DND-41 (cell line): ENCODE measurements around the gene COG2.

Experiments used
- ATAC-seq: fragments of 200-7000 bp; cut with Tn5 transposase; 3 replicates; pipeline ENCODE4 v1.9.1; 2021; ENCODE audit warnings: low read depth; ENCODE audit not compliant: insufficient read depth
- DNase-seq: peaks from one replicate; pipeline ENCODE4 v3.0.0-alpha.2; 2020
- H2AFZ ChIP-seq: 2 replicates; pipeline ENCODE4 v1.6.0; 2012; ENCODE audit warnings: low read depth, low read length
- H3K27ac ChIP-seq: 2 replicates; pipeline ENCODE4 v1.5.1; 2012; ENCODE audit warnings: low read length, inconsistent platforms
- H3K27me3 ChIP-seq: fragments of 200-600 bp; sonication (generic); 2 replicates; pipeline ENCODE4 v1.6.0; 2012; ENCODE audit warnings: low read length, mild to moderate bottlenecking, inconsistent platforms; ENCODE audit not compliant: insufficient read depth, poor library complexity
- H3K36me3 ChIP-seq: 2 replicates; pipeline ENCODE4 v1.5.1; 2012; ENCODE audit warnings: low read length, inconsistent platforms; ENCODE audit not compliant: insufficient read depth
- H3K4me1 ChIP-seq: 2 replicates; pipeline ENCODE4 v1.5.1; 2012; ENCODE audit warnings: mild to moderate bottlenecking, low read length; ENCODE audit not compliant: insufficient read depth
- H3K4me2 ChIP-seq: 2 replicates; pipeline ENCODE4 v1.6.0; 2012; ENCODE audit warnings: mild to moderate bottlenecking, moderate library complexity, low read length, inconsistent platforms; ENCODE audit not compliant: insufficient read depth
- H3K4me3 ChIP-seq, 2 experiments: fragments of 200-600 bp in 1 of 2; shearing (Covaris generic) in 1 of 2; 2 replicates each; pipeline ENCODE4 v1.5.1; 2012 to 2016; ENCODE audit warnings: inconsistent platforms in 2 of 2, low read length in 2 of 2, mild to moderate bottlenecking in 2 of 2, low read depth in 1 of 2, moderate library complexity in 1 of 2
- H3K79me2 ChIP-seq: 2 replicates; pipeline ENCODE4 v1.6.0; 2012; ENCODE audit warnings: low read length, inconsistent platforms; ENCODE audit not compliant: insufficient read depth
- H3K9ac ChIP-seq: 2 replicates; pipeline ENCODE4 v1.6.0; 2012; ENCODE audit warnings: low read depth, mild to moderate bottlenecking, inconsistent platforms, low read length, moderate library complexity
- H3K9me3 ChIP-seq: 2 replicates; pipeline ENCODE4 v1.5.1; 2012; ENCODE audit warnings: low read length, moderate library complexity, mild to moderate bottlenecking, inconsistent platforms; ENCODE audit not compliant: insufficient read depth, severe bottlenecking
- H4K20me1 ChIP-seq: 2 replicates; pipeline ENCODE4 v1.6.0; 2012; ENCODE audit warnings: low read length; ENCODE audit not compliant: insufficient read depth
- CTCF ChIP-seq: IDR thresholded peaks from 2 replicates; pipeline ENCODE4 v1.5.1; 2012; ENCODE audit warnings: borderline replicate concordance, low read length, moderate library complexity, mild to moderate bottlenecking; ENCODE audit not compliant: poor library complexity, severe bottlenecking; ENCODE audit errors: extremely low read depth
- EZH2 ChIP-seq: IDR thresholded peaks from 3 replicates; pipeline ENCODE4 v1.6.1; 2012; ENCODE audit warnings: borderline replicate concordance, low read depth, mild to moderate bottlenecking, moderate library complexity, low read length, inconsistent platforms; ENCODE audit not compliant: severe bottlenecking

COG2 gene

DNA sequence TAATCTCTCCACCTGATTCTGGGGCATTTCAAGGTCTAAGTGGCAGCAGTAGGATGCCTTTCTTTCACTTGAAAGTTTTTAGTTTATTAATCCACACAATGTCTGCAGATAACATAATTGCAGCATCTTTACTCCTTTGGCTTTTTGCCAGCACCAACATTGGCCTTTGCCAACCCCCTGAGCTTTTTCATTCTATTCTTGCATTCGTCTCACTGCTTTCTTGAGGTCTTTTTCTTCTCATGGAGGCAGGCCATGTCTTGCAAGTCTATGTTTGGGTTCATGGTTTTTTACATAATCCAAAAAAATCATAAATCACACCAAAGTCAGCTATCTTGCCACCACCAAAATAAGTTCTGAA is 30.4 kb upstream of the COG2 start:
- no peak overlapping the region for H3K27ac ChIP-seq
- ATAC-seq (no peak), DNase-seq (no peak)
- H4K20me1 ChIP-seq = no peaks in the 10 kb centered on the region
- peaks cover 34% of the 10 kb centered on the region for H3K27me3 ChIP-seq
- no peaks in the 10 kb centered on the region for H3K4me1 ChIP-seq
- H3K9me3 ChIP-seq = no peaks in the 10 kb centered on the region
- H3K79me2 ChIP-seq = no peaks in the 10 kb centered on the region
- H3K9ac ChIP-seq = no peak overlapping the region
- no peaks in the 10 kb centered on the region for H3K36me3 ChIP-seq
- TF ChIP-seq EZH2 (no peak), CTCF (no peak)
- no peak overlapping the region for H3K4me3 ChIP-seq
- no peak overlapping the region for H3K4me2 ChIP-seq
- H2AFZ ChIP-seq = no peak overlapping the region

- Histone ChIP-seq H3K4me3 (no peak overlapping the region), H3K27me3 (peaks cover 34% of the 10 kb centered on the region), H3K9ac (no peak overlapping the region), H3K79me2 (no peaks in the 10 kb centered on the region), H3K36me3 (no peaks in the 10 kb centered on the region), H4K20me1 (no peaks in the 10 kb centered on the region), H3K4me2 (no peak overlapping the region), H3K27ac (no peak overlapping the region), H3K9me3 (no peaks in the 10 kb centered on the region), H3K4me1 (no peaks in the 10 kb centered on the region), H2AFZ (no peak overlapping the region)
- TF ChIP-seq CTCF (no peak), EZH2 (no peak)
- no peak for DNase-seq
- ATAC-seq = no peak
These were observed 29.6 kb upstream of the COG2 start for GRCh38 chr1:230612651-230613050.

- Histone ChIP-seq H3K4me3 (no peak overlapping the region), H3K79me2 (no peaks in the 10 kb centered on the region), H3K27me3 (peaks cover 32% of the 10 kb centered on the region), H3K9ac (no peak overlapping the region), H3K27ac (no peak overlapping the region), H3K9me3 (no peaks in the 10 kb centered on the region), H3K36me3 (no peaks in the 10 kb centered on the region), H3K4me1 (no peaks in the 10 kb centered on the region), H2AFZ (no peak overlapping the region), H3K4me2 (no peak overlapping the region), H4K20me1 (no peaks in the 10 kb centered on the region)
- no peak for ATAC-seq
- DNase-seq = no peak
- TF ChIP-seq EZH2 (no peak), CTCF (no peak)
These were observed 28.2 kb upstream of the COG2 start for GRCh38 chr1:230614121-230614520.

DNA sequence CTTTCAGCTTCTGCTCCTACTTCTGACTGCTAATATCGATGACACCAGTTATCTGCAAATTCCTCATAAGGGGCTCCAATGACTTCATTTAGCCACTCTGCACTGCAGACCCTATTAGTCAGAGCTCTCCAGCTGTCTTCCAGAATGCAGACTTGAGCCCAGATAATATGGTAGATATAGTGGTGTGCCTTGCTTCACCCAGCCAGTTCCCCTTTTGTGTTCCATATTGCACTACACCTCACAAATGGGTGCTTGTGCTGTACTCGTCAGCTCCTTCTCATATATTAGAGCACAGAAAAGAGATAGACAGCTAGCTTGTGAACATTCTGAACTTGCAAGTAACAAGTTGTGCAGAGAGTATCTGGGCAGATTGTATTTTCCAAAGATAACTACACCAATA is 23.7 kb upstream of the COG2 start:
- Histone ChIP-seq H3K4me1 (no peaks in the 10 kb centered on the region), H2AFZ (no peak overlapping the region), H3K79me2 (no peaks in the 10 kb centered on the region), H3K36me3 (no peaks in the 10 kb centered on the region), H4K20me1 (no peaks in the 10 kb centered on the region), H3K27ac (no peak overlapping the region), H3K9ac (no peak overlapping the region), H3K4me2 (no peak overlapping the region), H3K27me3 (peaks cover 14% of the 10 kb centered on the region), H3K4me3 (no peak overlapping the region), H3K9me3 (no peaks in the 10 kb centered on the region)
- DNase-seq (no peak), ATAC-seq (no peak)
- TF ChIP-seq EZH2 (no peak), CTCF (no peak)
